ENCODE data around the gene TTC7B.

TTC7B gene

GRCh38 chr14:90539996-90540395 lies 276.2 kb downstream of the TTC7B start:
- H3K4me3 ChIP-seq (ENCODE audit: low read depth, low read length): no peak overlapping the region
- H3K9me3 ChIP-seq (ENCODE audit: control insufficient read depth, insufficient read depth, low read length): no peaks in the 10 kb centered on the region
- no peaks in the 10 kb centered on the region for H3K27me3 ChIP-seq (ENCODE audit: control insufficient read depth, insufficient read depth, low read length)
- H3K9ac ChIP-seq (ENCODE audit: low read depth, low read length): no peak overlapping the region
- no peaks in the 10 kb centered on the region for H3K36me3 ChIP-seq (ENCODE audit: control insufficient read depth, insufficient read depth, low read length)
- H3K27ac ChIP-seq (ENCODE audit: low read depth, low read length): no peak overlapping the region
- H3K4me1 ChIP-seq (ENCODE audit: control insufficient read depth, insufficient read depth, low read length): no peaks in the 10 kb centered on the region

DNA sequence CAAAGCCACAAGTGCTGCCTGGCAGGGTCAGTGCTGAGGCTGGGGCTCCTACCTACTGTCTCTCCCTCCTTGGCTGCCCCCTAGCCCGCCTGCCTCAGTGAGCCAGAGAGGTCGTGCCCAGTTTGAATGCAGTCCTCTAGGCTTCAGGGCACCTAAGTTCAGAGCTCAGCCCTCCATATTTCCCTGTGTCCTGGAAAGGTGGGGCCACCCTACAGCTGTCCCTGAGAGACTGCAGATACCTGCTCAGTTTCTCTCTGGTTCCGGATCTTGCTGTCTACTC lies 276.8 kb downstream of the TTC7B start:
- H3K36me3 ChIP-seq (ENCODE audit: control insufficient read depth, insufficient read depth, low read length): no peaks in the 10 kb centered on the region
- no peaks in the 10 kb centered on the region for H3K9me3 ChIP-seq (ENCODE audit: control insufficient read depth, insufficient read depth, low read length)
- H3K9ac ChIP-seq (ENCODE audit: low read depth, low read length): no peak overlapping the region
- H3K4me1 ChIP-seq (ENCODE audit: control insufficient read depth, insufficient read depth, low read length): no peaks in the 10 kb centered on the region
- no peak overlapping the region for H3K27ac ChIP-seq (ENCODE audit: low read depth, low read length)
- H3K4me3 ChIP-seq (ENCODE audit: low read depth, low read length): no peak overlapping the region
- no peaks in the 10 kb centered on the region for H3K27me3 ChIP-seq (ENCODE audit: control insufficient read depth, insufficient read depth, low read length)

DNA sequence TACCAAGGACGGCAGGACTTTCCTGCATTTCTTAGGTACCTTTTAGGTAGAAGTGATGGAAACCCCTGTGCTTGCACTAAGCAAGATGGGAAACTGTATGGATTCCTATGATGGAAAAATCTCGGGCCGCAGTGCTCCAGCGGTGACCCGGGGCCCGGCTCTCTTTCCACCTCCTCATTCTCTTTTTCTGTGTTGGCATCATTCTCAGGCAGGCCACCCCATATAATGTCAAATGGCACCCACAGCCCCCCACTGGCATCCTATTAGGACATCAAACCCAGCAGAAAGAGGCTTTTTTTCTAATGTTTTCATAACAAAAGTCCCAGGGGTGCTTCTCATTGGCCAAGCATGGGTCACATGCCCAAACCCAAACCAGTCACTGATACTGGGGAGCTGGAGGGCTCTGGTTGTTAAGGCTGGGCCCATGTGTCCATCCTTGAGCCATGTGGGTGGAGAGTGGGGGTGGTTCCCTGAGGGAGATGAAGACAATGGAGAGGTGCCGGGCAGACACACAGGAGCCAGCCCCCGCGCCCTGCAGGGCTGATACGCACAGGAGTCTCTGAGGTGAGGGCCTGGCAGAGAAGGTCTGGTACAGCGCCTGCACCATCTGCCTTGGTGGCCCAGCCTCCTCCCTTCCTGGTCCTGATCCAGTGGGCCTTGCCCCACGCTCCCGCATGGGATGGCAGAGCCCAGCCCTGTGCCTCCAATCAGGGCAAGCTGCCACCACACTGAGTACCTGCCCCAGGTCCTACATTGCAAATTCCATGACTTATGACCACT lies 277.3 kb downstream of the TTC7B start:
- no peaks in the 10 kb centered on the region for H3K4me1 ChIP-seq (ENCODE audit: control insufficient read depth, insufficient read depth, low read length)

GRCh38 chr14:90538095-90538494 lies 278.1 kb downstream of the TTC7B start:
- H3K27me3 ChIP-seq (ENCODE audit: control insufficient read depth, insufficient read depth, low read length): no peaks in the 10 kb centered on the region
- H3K9ac ChIP-seq (ENCODE audit: low read depth, low read length): no peak overlapping the region
- no peaks in the 10 kb centered on the region for H3K36me3 ChIP-seq (ENCODE audit: control insufficient read depth, insufficient read depth, low read length)
- H3K4me3 ChIP-seq (ENCODE audit: low read depth, low read length): no peak overlapping the region
- H3K4me1 ChIP-seq (ENCODE audit: control insufficient read depth, insufficient read depth, low read length): no peaks in the 10 kb centered on the region
- H3K9me3 ChIP-seq (ENCODE audit: control insufficient read depth, insufficient read depth, low read length): no peaks in the 10 kb centered on the region
- no peak overlapping the region for H3K27ac ChIP-seq (ENCODE audit: low read depth, low read length)

More for the DNA sequence above, 277.3 kb downstream of the TTC7B start:
- Histone ChIP-seq H3K27ac (ENCODE audit: low read depth, low read length) (no peak overlapping the region), H3K9ac (ENCODE audit: low read depth, low read length) (no peak overlapping the region), H3K36me3 (ENCODE audit: control insufficient read depth, insufficient read depth, low read length) (no peaks in the 10 kb centered on the region), H3K4me3 (ENCODE audit: low read depth, low read length) (no peak overlapping the region), H3K27me3 (ENCODE audit: control insufficient read depth, insufficient read depth, low read length) (no peaks in the 10 kb centered on the region), H3K9me3 (ENCODE audit: control insufficient read depth, insufficient read depth, low read length) (no peaks in the 10 kb centered on the region)

- Histone ChIP-seq H3K27ac (ENCODE audit: low read depth, low read length) (no peak overlapping the region), H3K9ac (ENCODE audit: low read depth, low read length) (no peak overlapping the region), H3K9me3 (ENCODE audit: control insufficient read depth, insufficient read depth, low read length) (no peaks in the 10 kb centered on the region), H3K4me1 (ENCODE audit: control insufficient read depth, insufficient read depth, low read length) (no peaks in the 10 kb centered on the region), H3K27me3 (ENCODE audit: control insufficient read depth, insufficient read depth, low read length) (no peaks in the 10 kb centered on the region), H3K36me3 (ENCODE audit: control insufficient read depth, insufficient read depth, low read length) (no peaks in the 10 kb centered on the region), H3K4me3 (ENCODE audit: low read depth, low read length) (no peak overlapping the region)
Measured at GRCh38 chr14:90536511-90537191, 279.6 kb downstream of the TTC7B start.

DNA sequence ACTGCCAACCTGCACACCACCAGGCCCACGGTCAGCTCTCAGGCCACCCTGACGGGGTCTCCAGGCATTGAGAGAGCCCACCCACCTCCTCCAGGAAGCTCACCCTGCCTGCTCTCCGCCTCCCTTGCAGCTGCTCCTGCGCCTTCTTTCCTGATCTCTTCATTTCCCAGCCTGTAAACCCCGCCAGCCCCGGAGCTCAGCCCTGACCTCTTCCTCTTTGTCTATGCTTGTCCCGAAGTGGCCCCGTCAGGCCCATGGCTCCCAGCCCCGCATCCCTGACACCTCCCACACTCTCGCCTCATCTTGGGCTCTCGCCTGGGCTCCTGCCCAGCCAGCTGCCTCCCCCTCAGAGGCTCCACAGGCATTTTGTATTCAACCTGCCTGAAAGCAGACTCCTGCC lies 280.1 kb downstream of the TTC7B start:
- Histone ChIP-seq H3K4me1 (ENCODE audit: control insufficient read depth, insufficient read depth, low read length) (no peaks in the 10 kb centered on the region), H3K4me3 (ENCODE audit: low read depth, low read length) (no peak overlapping the region), H3K27ac (ENCODE audit: low read depth, low read length) (no peak overlapping the region)

GRCh38 chr14:90535556-90536090 lies 280.6 kb downstream of the TTC7B start:
- H3K36me3 ChIP-seq (ENCODE audit: control insufficient read depth, insufficient read depth, low read length): no peaks in the 10 kb centered on the region
- H3K27ac ChIP-seq (ENCODE audit: low read depth, low read length): no peak overlapping the region
- H3K9me3 ChIP-seq (ENCODE audit: control insufficient read depth, insufficient read depth, low read length): no peaks in the 10 kb centered on the region
- H3K9ac ChIP-seq (ENCODE audit: low read depth, low read length): no peak overlapping the region
- no peaks in the 10 kb centered on the region for H3K4me1 ChIP-seq (ENCODE audit: control insufficient read depth, insufficient read depth, low read length)
- no peaks in the 10 kb centered on the region for H3K27me3 ChIP-seq (ENCODE audit: control insufficient read depth, insufficient read depth, low read length)
- no peak overlapping the region for H3K4me3 ChIP-seq (ENCODE audit: low read depth, low read length)

More for the DNA sequence above, 280.1 kb downstream of the TTC7B start:
- no peaks in the 10 kb centered on the region for H3K9me3 ChIP-seq (ENCODE audit: control insufficient read depth, insufficient read depth, low read length)
- no peak overlapping the region for H3K9ac ChIP-seq (ENCODE audit: low read depth, low read length)
- no peaks in the 10 kb centered on the region for H3K27me3 ChIP-seq (ENCODE audit: control insufficient read depth, insufficient read depth, low read length)
- H3K36me3 ChIP-seq (ENCODE audit: control insufficient read depth, insufficient read depth, low read length): no peaks in the 10 kb centered on the region

DNA sequence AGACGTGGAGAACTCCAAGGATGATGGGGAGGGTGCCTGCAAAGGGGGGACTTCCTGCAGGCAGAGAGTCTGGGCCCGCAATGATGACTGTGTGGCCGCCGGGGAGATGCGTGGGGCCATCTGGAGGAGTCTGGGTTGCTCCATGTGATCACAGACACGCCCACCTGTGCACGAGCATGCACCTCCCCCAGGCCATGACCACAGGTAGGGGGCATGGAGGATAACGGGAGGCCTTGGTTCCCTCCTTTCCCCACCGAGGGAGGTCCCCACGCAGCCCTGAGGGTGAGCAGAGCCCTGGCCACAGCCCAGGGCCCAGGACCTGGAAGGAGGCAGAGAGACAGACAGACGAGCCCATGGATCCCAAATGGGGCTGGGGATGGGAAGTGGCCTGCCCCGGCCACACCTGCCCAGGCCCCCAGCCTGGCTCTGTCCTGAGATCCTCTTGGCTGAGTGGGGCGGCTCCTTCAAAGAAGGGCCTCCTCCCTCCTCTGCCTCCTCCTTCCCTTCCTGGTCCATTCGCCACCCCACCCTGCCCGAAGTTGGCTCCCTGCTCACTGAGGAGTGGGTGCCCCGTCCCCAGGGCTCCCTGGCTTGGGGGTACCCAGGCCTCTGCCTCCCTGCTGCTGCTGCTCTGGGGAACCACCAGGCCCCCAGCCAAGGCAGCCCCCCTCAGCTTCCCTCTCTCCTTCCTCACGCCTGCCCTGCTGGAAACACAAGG lies 281.2 kb downstream of the TTC7B start:
- no peaks in the 10 kb centered on the region for H3K4me1 ChIP-seq (ENCODE audit: control insufficient read depth, insufficient read depth, low read length)
- no peaks in the 10 kb centered on the region for H3K9me3 ChIP-seq (ENCODE audit: control insufficient read depth, insufficient read depth, low read length)
- no peak overlapping the region for H3K9ac ChIP-seq (ENCODE audit: low read depth, low read length)
- H3K36me3 ChIP-seq (ENCODE audit: control insufficient read depth, insufficient read depth, low read length): no peaks in the 10 kb centered on the region
- H3K27ac ChIP-seq (ENCODE audit: low read depth, low read length): no peak overlapping the region
- H3K27me3 ChIP-seq (ENCODE audit: control insufficient read depth, insufficient read depth, low read length): no peaks in the 10 kb centered on the region
- no peak overlapping the region for H3K4me3 ChIP-seq (ENCODE audit: low read depth, low read length)

GRCh38 chr14:90534091-90534837 lies 282.0 kb downstream of the TTC7B start:
- no peaks in the 10 kb centered on the region for H3K36me3 ChIP-seq (ENCODE audit: control insufficient read depth, insufficient read depth, low read length)
- H3K9ac ChIP-seq (ENCODE audit: low read depth, low read length): no peak overlapping the region

DNA sequence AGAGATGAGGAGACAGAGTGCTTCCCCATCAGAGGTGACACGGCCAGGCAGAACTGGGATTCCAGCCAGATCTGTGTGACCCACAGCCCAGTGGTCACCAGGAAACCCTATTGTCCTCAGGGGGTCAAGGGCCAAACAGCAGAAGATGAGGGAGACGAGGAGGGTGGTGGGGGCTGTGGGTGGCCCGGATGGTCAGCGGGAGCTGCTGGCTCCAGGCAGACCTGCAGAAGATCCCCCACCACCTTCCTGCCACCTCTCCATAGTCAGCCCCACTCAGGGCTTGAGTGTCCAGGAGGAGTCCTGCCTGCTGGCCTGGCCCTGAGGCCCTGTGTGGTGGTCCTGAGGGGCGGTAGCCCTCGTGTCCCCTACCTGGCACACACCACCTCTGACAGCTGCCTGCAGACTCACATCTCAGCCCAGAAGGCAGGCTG lies 282.6 kb downstream of the TTC7B start:
- Histone ChIP-seq H3K27me3 (ENCODE audit: control insufficient read depth, insufficient read depth, low read length) (no peaks in the 10 kb centered on the region), H3K9me3 (ENCODE audit: control insufficient read depth, insufficient read depth, low read length) (no peaks in the 10 kb centered on the region), H3K9ac (ENCODE audit: low read depth, low read length) (no peak overlapping the region), H3K4me1 (ENCODE audit: control insufficient read depth, insufficient read depth, low read length) (no peaks in the 10 kb centered on the region), H3K27ac (ENCODE audit: low read depth, low read length) (no peak overlapping the region), H3K4me3 (ENCODE audit: low read depth, low read length) (no peak overlapping the region), H3K36me3 (ENCODE audit: control insufficient read depth, insufficient read depth, low read length) (no peaks in the 10 kb centered on the region)

More at GRCh38 chr14:90534091-90534837, 282.0 kb downstream of the TTC7B start:
- H3K4me1 ChIP-seq (ENCODE audit: control insufficient read depth, insufficient read depth, low read length): no peaks in the 10 kb centered on the region
- no peaks in the 10 kb centered on the region for H3K9me3 ChIP-seq (ENCODE audit: control insufficient read depth, insufficient read depth, low read length)
- H3K4me3 ChIP-seq (ENCODE audit: low read depth, low read length): no peak overlapping the region
- H3K27ac ChIP-seq (ENCODE audit: low read depth, low read length): no peak overlapping the region
- H3K27me3 ChIP-seq (ENCODE audit: control insufficient read depth, insufficient read depth, low read length): no peaks in the 10 kb centered on the region

Measured in HUES48 (cell line).